Loucy (cell line): ENCODE data around the gene WNK2.

Source experiments
- H2AFZ ChIP-seq: fragments of 200-600 bp; sonication (generic); 2 replicates; pipeline ENCODE4 v1.6.0; 2016; ENCODE audit warnings: antibody characterized with exemption, mild to moderate bottlenecking, low read length, moderate library complexity
- H3F3A ChIP-seq: fragments of 200-600 bp; 2 replicates; pipeline ENCODE4 v1.6.0; 2016; ENCODE audit warnings: antibody characterized with exemption, low read depth, mild to moderate bottlenecking
- H3K27me3 ChIP-seq: fragments of 200-600 bp; sonication (generic); 2 replicates; pipeline ENCODE4 v1.6.1; 2014; ENCODE audit warnings: low read length, mild to moderate bottlenecking; ENCODE audit not compliant: insufficient read depth, poor library complexity, severe bottlenecking
- H3K36me3 ChIP-seq: fragments of 200-600 bp; sonication (generic); 2 replicates; pipeline ENCODE4 v1.6.1; 2016; ENCODE audit warnings: low read length; ENCODE audit not compliant: insufficient read depth
- H3K4me1 ChIP-seq: fragments of 200-600 bp; sonication (generic); 2 replicates; pipeline ENCODE4 v1.5.1; 2014; ENCODE audit warnings: low read length, mild to moderate bottlenecking; ENCODE audit not compliant: insufficient read depth, poor library complexity, severe bottlenecking
- H3K4me2 ChIP-seq: fragments of 200-600 bp; sonication (generic); 2 replicates; pipeline ENCODE4 v1.6.0; 2014; ENCODE audit warnings: antibody characterized with exemption, low read length, low read depth, mild to moderate bottlenecking; ENCODE audit not compliant: poor library complexity, severe bottlenecking
- H3K4me3 ChIP-seq: fragments of 200-600 bp; sonication (generic); 2 replicates; pipeline ENCODE4 v1.5.1; 2014; ENCODE audit warnings: low read length, mild to moderate bottlenecking, mixed read lengths; ENCODE audit not compliant: poor library complexity, severe bottlenecking
- H3K79me2 ChIP-seq: fragments of 200-600 bp; sonication (generic); 2 replicates; pipeline ENCODE4 v1.6.1; 2014; ENCODE audit warnings: low read length; ENCODE audit not compliant: insufficient read depth
- H3K9ac ChIP-seq: fragments of 200-600 bp; sonication (generic); 2 replicates; pipeline ENCODE4 v1.6.0; 2014; ENCODE audit warnings: mild to moderate bottlenecking, low read depth, low read length, moderate library complexity; ENCODE audit not compliant: poor library complexity, severe bottlenecking
- H3K9me2 ChIP-seq: fragments of 200-600 bp; sonication (generic); replicated peaks from 2 replicates; pipeline ENCODE4 v1.6.1; 2016; ENCODE audit warnings: low read depth, low read length, mixed read lengths
- H3K9me3 ChIP-seq: fragments of 200-600 bp; sonication (generic); 2 replicates; pipeline ENCODE4 v1.6.1; 2014; ENCODE audit warnings: mild to moderate bottlenecking, antibody characterized with exemption, low read length, low read depth; ENCODE audit not compliant: insufficient read depth
- H4K20me1 ChIP-seq: fragments of 200-600 bp; sonication (generic); 2 replicates; pipeline ENCODE4 v1.6.0; 2014; ENCODE audit warnings: antibody characterized with exemption, low read length, mild to moderate bottlenecking; ENCODE audit not compliant: insufficient read depth, poor library complexity, severe bottlenecking
- CTCF ChIP-seq: fragments of 200-600 bp; sonication (generic); conservative IDR thresholded peaks from 2 replicates; pipeline ENCODE4 v1.5.1; 2014; ENCODE audit warnings: mild to moderate bottlenecking, antibody characterized with exemption, low read length
- EZH2phosphoT487 ChIP-seq: fragments of 200-600 bp; IDR thresholded peaks from 2 replicates; pipeline ENCODE4 v1.6.1; 2018; ENCODE audit warnings: antibody characterized with exemption, mild to moderate bottlenecking, moderate library complexity, borderline replicate concordance

The WNK2 gene

DNA sequence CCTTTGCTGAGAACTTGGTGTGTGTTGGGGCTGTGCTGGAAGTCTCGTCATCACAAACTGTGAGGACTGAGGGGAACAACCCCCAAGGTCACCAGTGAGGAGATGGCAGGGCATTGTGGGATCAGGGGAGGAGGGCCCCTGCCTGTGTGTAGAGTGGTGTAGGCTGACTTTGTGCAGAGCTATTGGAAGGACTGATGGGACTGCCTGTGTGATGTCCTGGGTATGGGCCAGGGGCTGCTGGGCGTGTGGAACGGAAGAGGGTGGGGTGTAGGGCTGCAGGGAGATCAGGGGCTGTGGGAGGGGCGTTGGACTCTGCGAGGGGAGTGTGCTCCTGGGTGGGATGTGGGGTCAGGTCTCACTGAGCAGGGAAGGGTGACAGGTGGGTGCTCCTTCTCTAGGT lies 3.6 kb downstream of the WNK2 start:
- no peaks in the 10 kb centered on the region for H3K9me2 ChIP-seq
- TF ChIP-seq EZH2phosphoT487 (no peak), CTCF (no peak)
- H3F3A ChIP-seq = no peaks in the 10 kb centered on the region
- H3K4me3 ChIP-seq = no peak overlapping the region
- H3K27me3 ChIP-seq = no peaks in the 10 kb centered on the region
- no peaks in the 10 kb centered on the region for H3K79me2 ChIP-seq
- no peak overlapping the region for H2AFZ ChIP-seq
- H3K4me1 ChIP-seq = no peaks in the 10 kb centered on the region
- H3K4me2 ChIP-seq = no peak overlapping the region
- H4K20me1 ChIP-seq = no peaks in the 10 kb centered on the region
- no peaks in the 10 kb centered on the region for H3K36me3 ChIP-seq
- no peaks in the 10 kb centered on the region for H3K9me3 ChIP-seq
- no peak overlapping the region for H3K9ac ChIP-seq

GRCh38 chr9:93188426-93189368 lies 4.8 kb downstream of the WNK2 start:
- no peak overlapping the region for H3K4me2 ChIP-seq
- H3K9me2 ChIP-seq = no peaks in the 10 kb centered on the region
- no peaks in the 10 kb centered on the region for H3K27me3 ChIP-seq
- H3K4me3 ChIP-seq = no peak overlapping the region
- no peaks in the 10 kb centered on the region for H3F3A ChIP-seq
- no peaks in the 10 kb centered on the region for H3K79me2 ChIP-seq
- no peak overlapping the region for H2AFZ ChIP-seq
- no peaks in the 10 kb centered on the region for H3K9me3 ChIP-seq
- H3K9ac ChIP-seq = no peak overlapping the region
- H4K20me1 ChIP-seq = no peaks in the 10 kb centered on the region
- no peak for TF ChIP-seq CTCF
- TF ChIP-seq EZH2phosphoT487 = no peak
- H3K36me3 ChIP-seq = no peaks in the 10 kb centered on the region
- no peaks in the 10 kb centered on the region for H3K4me1 ChIP-seq

DNA sequence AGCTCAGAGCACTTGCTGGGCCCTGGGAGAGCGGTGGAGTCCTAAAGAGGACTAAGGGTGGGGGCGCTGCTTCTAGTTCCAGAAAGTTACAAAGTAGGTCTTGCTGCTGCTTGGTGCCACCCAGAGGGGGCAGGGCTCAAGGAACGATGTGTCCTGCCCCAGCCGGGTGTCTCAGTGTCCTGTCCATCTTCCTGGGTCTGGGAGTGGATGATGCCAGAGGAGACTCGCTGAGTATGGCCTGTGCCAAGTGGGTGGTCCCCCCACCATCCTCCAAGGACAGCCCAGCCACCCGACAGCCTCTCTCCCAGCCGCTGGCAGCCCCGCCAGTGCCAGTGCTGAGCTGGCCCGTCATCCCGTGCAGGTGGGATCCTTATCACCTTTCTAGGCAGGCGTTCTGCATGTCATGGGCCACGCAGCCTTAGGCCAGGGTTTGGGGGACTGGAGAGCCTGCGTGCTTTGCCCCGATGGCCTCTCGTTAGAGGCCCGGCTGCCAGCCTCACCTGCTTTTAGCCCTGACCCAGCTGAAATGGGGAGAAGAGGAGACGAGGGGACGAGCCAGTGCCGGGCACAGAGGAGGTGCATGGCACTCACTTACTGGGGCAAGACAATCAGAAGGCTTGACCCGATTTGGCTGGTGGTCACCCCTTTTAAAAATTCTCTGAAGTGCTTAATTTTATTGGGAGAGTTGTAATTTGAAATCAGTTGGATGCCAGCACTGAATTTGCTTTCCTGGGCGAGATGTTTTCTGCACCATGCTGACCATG lies 5.6 kb downstream of the WNK2 start:
- Histone ChIP-seq H4K20me1 (no peaks in the 10 kb centered on the region), H3K36me3 (no peaks in the 10 kb centered on the region), H3K79me2 (no peaks in the 10 kb centered on the region), H2AFZ (no peak overlapping the region), H3K27me3 (peaks cover 4% of the 10 kb centered on the region), H3K9me2 (no peaks in the 10 kb centered on the region), H3K9ac (no peak overlapping the region), H3K4me1 (no peaks in the 10 kb centered on the region), H3F3A (no peaks in the 10 kb centered on the region), H3K9me3 (no peaks in the 10 kb centered on the region), H3K4me2 (no peak overlapping the region), H3K4me3 (no peak overlapping the region)
- TF ChIP-seq CTCF (no peak), EZH2phosphoT487 (no peak)
